Measurements from ENCODE around the gene ECT2.
"Not testable (repeated sequence)": the region's sequence is repeated elsewhere in the genome, so short reads cannot be mapped to it uniquely, and the experiment has no call there.

ECT2 gene

DNA sequence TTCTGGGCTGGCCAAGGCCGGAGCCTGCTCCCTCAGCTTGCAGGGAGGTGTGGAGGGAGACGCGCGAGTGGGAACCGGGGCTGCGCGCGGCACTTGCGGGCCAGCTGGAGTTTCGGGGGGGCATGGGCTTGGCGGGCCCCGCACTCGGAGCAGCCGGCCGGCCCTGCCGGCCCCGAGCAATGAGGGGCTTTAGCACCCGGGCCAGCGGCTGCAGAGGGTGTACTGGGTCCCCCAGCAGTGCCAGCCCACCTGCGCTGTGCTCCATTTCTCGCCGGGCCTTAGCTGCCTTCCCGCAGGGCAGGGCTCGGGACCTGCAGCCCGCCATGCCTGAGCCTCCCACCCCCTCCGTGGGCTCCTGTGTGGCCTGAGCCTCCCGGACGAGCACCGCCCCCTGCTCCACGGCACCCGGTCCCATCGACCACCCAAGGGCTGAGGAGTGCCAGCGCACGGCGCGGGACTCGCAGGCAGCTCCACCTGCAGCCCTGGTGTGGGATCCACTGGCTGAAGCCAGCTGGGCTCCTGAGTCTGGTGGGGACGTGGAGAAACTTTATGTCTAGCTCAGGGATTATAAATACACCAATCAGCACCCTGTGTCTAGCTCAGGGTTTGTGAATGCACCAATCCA is 116.3 kb downstream of the ECT2 start:
- DNase-seq = not testable (repeated sequence)

DNA sequence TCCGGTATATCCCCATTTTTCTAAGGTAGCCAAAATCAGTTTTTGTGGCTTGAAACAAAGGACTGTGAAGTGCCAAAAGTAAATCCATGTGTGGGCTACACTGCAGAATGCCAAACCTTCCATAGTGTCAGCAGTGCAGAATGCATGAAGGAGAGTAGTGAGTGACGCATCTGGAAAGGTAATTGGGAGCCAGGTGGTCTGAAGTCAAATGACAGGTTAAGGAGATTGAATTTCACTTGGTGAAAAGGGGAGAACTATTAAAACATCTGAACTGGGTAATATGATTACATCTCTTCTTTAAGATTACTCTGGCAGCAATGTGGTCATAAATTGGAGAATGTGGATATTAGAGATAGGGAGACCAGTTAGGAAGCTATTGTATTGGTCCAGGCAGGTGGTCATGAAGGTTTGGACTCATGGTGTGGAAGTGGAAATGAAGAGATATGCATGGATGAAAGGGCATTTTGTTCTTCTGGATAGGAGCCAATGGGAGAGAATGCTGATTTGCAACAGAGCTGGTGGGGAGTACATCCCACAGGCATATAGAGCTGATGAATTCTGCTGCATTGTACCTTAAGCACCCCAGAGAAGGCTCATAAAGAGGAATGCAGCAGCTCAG is 118.2 kb downstream of the ECT2 start:
- DNase-seq = no peak

DNA sequence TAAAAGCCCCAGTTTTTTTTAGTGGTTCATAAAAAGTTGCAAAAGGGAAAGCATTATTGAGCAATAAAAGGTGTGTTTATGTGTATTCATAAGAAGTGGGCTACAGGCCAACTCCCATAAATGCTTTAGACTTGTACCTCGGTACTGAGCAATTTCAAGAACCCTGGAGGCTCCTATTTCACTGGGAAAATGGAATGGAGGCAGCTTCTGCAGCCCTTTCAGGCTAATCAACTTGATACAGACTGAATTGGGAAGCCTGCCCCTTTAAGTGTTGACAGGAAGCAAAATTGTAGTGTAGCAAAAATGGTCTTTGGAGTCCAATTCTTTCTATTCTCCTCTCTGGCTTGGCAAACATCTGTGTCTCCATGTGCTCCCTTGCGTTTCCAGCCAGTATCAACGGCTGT is 118.8 kb downstream of the ECT2 start:
- DNase-seq = no peak

DNA sequence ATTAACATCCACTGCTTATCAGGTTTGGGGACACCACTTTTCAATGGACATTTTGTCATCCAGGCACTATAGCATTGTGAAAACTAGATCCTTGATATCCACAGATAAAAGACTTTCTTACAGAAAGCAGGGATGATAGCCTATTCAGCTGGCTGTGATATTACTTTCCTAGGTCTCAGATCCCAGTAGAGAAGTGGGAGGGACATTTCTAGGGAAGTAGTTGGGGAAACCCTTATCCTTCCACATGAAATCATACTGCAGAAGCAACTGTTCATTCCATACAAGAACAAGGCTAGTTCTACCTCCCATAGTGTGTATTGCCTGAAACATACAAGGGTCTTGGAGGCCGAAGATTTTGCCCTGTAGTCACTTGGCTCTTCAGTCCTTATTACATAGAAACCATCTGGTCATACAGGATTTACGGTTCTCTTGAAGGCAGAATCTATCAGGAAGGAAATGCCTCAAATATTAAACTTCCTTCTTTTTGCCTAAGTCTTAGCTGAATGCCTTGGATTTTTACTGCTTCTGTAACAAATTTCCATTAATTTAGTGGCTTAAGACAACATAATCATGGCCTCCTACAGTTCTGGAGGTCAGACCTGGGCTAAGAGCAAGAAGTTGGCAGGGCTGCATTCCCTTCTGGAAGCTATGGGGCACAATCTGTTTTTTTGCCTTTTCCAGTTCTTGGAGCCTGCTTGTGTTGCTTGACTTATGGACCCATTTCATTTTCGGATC is 119.4 kb downstream of the ECT2 start:
- DNase-seq = no peak

All from stimulated activated naive CD4-positive, alpha-beta T cell (primary cell).